Subcutaneous adipose tissue (tissue), 4 donors: Measurements from ENCODE around the gene LTBP4. TPM values are rescaled to one million over a fixed set of nuclear protein-coding genes. Genes with fewer than 3 reads are reported as not detected.

Source experiments
- CTCF ChIP-seq: fragments of 450-650 bp; IDR thresholded peaks from one replicate; pipeline ENCODE4 v1.5.1; 2016; ENCODE audit warnings: low read depth, mild to moderate bottlenecking, control low read depth, antibody characterized with exemption, moderate library complexity
- total RNA-seq, 4 donors: library from RNA; depleted of rRNA; stranded (reverse); fragments of >200 nt; gene quantifications; one replicate each; pipeline ENCODE4 v1.1.0, GENCODE V29; 2016

The LTBP4 gene
- total RNA-seq, 4 donors from 2014 or later: 39.0 to 170 (median 78.7) TPM

DNA sequence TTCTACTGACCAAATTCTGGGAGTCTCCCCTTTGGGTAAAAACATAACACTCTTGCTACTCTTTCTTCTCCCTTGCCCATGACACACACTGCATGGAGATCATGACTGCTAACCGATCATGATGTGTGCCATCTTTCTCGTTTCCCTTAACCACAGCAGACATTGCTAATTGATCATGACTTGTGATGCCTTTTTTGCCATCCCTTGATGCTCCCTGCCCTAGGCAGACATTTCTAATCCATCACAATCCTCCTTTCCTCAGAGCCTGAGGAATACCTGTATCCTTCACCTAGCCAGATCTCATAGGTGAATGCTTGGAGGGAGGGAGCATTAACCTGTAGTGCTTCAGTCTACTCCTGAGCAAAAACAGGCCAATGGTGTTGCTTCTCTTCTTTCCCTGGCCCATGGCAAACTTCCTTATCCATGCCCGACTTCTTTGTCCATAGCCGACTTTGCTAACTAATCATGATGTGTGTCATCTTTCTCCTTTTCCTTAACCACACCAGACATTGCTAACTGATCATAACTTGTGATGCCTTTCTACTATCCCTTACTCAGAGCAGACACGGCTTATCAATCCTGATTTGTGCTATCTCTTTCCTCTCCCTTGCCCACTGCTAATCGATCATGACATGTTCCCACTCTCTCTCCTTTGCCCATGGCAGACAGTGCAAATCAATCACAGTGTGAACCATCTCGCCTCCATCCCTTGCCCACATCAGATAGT is 71.6 kb downstream of the LTBP4 start:
- no peak for TF ChIP-seq CTCF

GRCh38 chr19:40673397-40673796 is 72.2 kb downstream of the LTBP4 start:
- no peak for TF ChIP-seq CTCF

DNA sequence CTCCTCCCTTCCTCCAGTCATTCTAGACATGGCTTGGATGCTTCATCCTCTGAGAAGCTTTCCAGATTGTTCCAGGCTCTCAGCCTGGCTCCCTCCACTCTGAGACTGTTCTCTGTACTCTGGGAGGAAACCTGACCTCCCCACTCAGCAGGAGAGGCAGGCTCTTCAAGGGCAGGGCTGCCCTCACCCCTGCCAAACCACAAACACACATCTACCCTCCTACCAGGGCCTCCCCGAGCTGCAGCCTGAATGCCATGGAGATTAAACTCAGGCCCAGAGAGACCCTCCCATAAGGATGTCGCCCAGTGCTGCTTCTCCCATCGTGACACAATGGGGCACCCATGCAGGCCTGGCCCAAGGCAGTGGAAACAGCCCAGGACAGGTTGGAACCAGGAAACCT is 73.1 kb downstream of the LTBP4 start:
- no peak for TF ChIP-seq CTCF

DNA sequence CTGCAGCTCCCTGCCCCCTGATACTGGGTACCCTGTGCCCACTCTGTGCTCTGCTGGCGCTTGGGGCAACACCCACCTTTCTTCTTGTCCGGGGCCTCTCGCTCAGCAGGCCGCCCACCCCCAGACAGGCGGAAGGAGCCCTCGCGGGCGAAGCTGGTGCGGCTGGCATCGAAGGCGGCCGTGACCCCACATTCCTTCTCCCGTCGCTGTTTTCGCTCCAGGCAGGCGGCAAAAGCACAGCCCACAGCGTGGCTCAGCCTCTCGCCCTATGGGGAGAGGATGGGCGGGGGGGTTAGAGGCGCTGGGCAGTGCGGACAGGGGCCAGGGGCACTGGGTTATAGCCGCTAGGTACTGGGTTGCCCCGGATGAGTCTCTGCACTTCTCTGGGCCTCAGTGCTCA is 76.0 kb downstream of the LTBP4 start:
- TF ChIP-seq CTCF: no peak

Other genes starting within 250 kb of the LTBP4 start
- under 1 TPM in 2 of 4 donors, not detected in 2; 0.22 to 0.34 TPM for gene HIPK4, start 211.2 kb upstream of the LTBP4 start, total RNA-seq
- gene PRX, start 188.0 kb upstream of the LTBP4 start, total RNA-seq: 1 to 10 TPM; 2.0 to 8.1 (median 3.4) TPM
- 10 to 100 TPM in 2 of 4 donors, 1 to 10 TPM in 2; 7.6 to 13.4 (median 11.1) TPM for gene SERTAD1, start 175.4 kb upstream of the LTBP4 start, total RNA-seq
- 10 to 100 TPM; 13.7 to 17.5 (median 15.5) TPM for gene SERTAD3, start 157.0 kb upstream of the LTBP4 start, total RNA-seq
- 100 to 1,000 TPM; 213 to 378 (median 247) TPM for gene BLVRB, start 135.6 kb upstream of the LTBP4 start, total RNA-seq
- gene SPTBN4, start 134.4 kb upstream of the LTBP4 start, total RNA-seq: 1 to 10 TPM; 1.4 to 5.1 (median 2.3) TPM
- 10 to 100 TPM; 29.0 to 48.4 (median 34.8) TPM for gene SHKBP1, start 24.5 kb upstream of the LTBP4 start, total RNA-seq
- gene NUMBL, start 89.3 kb downstream of the LTBP4 start, total RNA-seq: 10 to 100 TPM; 20.7 to 58.4 (median 50.0) TPM
- 10 to 100 TPM; 16.5 to 32.2 (median 28.6) TPM for gene COQ8B, start 115.5 kb downstream of the LTBP4 start, total RNA-seq
- gene ITPKC, start 115.7 kb downstream of the LTBP4 start, total RNA-seq: 10 to 100 TPM; 20.9 to 68.6 (median 40.5) TPM
- 1 to 10 TPM; 1.3 to 8.3 (median 4.5) TPM for gene ACTMAP, start 149.1 kb downstream of the LTBP4 start, total RNA-seq
- gene SNRPA, start 149.8 kb downstream of the LTBP4 start, total RNA-seq: 10 to 100 TPM; 19.1 to 50.1 (median 29.7) TPM
- not detected for gene MIA, start 174.2 kb downstream of the LTBP4 start, total RNA-seq
- gene RAB4B, start 176.9 kb downstream of the LTBP4 start, total RNA-seq: 10 to 100 TPM; 14.8 to 52.6 (median 28.2) TPM
- 100 to 1,000 TPM in 1 of 4 donors, 10 to 100 TPM in 3; 36.4 to 151 (median 72.6) TPM for gene EGLN2, start 197.8 kb downstream of the LTBP4 start, total RNA-seq
- 1 to 10 TPM in 2 of 4 donors, under 1 TPM in 1, not detected in 1; 0.94 to 1.7 (median 1.3) TPM for gene CYP2A6, start 249.1 kb downstream of the LTBP4 start, total RNA-seq